Psoas muscle (tissue), 8 donors: ENCODE results near the gene ALPK3. TPM values are rescaled to one million over a fixed set of nuclear protein-coding genes. Genes with fewer than 3 reads are reported as not detected.

Source experiments
- ATAC-seq, 4 donors: fragments of 200-7000 bp; cut with Tn5 transposase; one replicate each; pipeline ENCODE4 v1.9.1; 2020; ENCODE audit warnings: moderate library complexity in 3 of 4, mild to moderate bottlenecking in 2 of 4
- DNase-seq, 2 donors: peaks; one replicate each; pipeline ENCODE4 v3.0.0-alpha.2; 2020
- H3K27ac ChIP-seq: fragments of 200-600 bp; one replicate; pipeline ENCODE4 v1.8.0; 2022
- H3K27me3 ChIP-seq, 3 donors: fragments of 200-600 bp in 1 of 3; one replicate each; pipeline versions ENCODE4 v1.6.1 to v1.8.0; 2013 to 2022; ENCODE audit warnings: low read length in 2 of 3, mild to moderate bottlenecking in 2 of 3, moderate library complexity in 1 of 3; ENCODE audit not compliant: insufficient read depth in 3 of 3
- H3K36me3 ChIP-seq, 2 donors: fragments of 200-600 bp in 1 of 2; one replicate each; pipeline versions ENCODE4 v1.6.1 to v1.8.0; 2013 to 2022; ENCODE audit warnings: low read depth in 1 of 2, mild to moderate bottlenecking in 1 of 2, moderate library complexity in 1 of 2; ENCODE audit not compliant: insufficient read depth in 1 of 2
- H3K4me1 ChIP-seq: fragments of 200-600 bp; one replicate; pipeline ENCODE4 v1.8.0; 2022
- H3K4me3 ChIP-seq: fragments of 200-600 bp; one replicate; pipeline ENCODE4 v1.8.0; 2022; ENCODE audit warnings: mild to moderate bottlenecking
- H3K9me3 ChIP-seq: fragments of 200-600 bp; one replicate; pipeline ENCODE4 v1.8.0; 2022
- CTCF ChIP-seq: fragments of 200-600 bp; IDR thresholded peaks from one replicate; pipeline ENCODE4 v1.8.0; 2022; ENCODE audit warnings: antibody characterized with exemption
- WGBS, 3 donors: extraction: QIAGEN DNeasy Blood & Tissue Kit; methylation state at CpG; one replicate each; pipeline versions ENCODE4 v1.1.6 to v1.1.7; 2013; 5-methylcytosine and 5-hydroxymethylcytosine counted together
- intact Hi-C, 2 donors: fragments of 100-400 bp; cut with DNase I; formaldehyde crosslinking; loops; one replicate each; pipeline versions ENCODE4 v1.11.0 to v1.14.2; 2022
- polyA plus RNA-seq, 3 donors: library from polyadenylated mRNA; stranded (reverse); fragments of 200-250 nt; gene quantifications; one replicate each; pipeline ENCODE4 v1.2.3, GENCODE V29; 2013
- total RNA-seq, 4 donors: library from RNA; stranded (reverse); fragmentation: NEBNext Ultra II Directional in 2 of 4; extraction: Animal tissue kit (Norgen Biotek cat#: 25700) in 2 of 4; gene quantifications; one replicate each; pipeline versions ENCODE4 v1.2.1 to v1.2.4, GENCODE V29; 2021 to 2023
- donor health status: healthy with polysubstance abuse.
- donor health status: DM: no; HTN: no; CAD: no; lungs with moderate emphysema.
- donor health status: Bipolar disorder and iron deficiency.
- donor health status: healthy.
- donor health status: DM: yes; HTN: yes; CAD: no.
- donor health status: DM: no; HTN: no; CAD: no.
- donor health status: DM: no; HTN: no; CAD: no.
- donor health status: DM: yes; HTN: yes; CAD: no.

ALPK3 gene
- total and polyA plus RNA-seq, 7 donors, result 75.7 to 461 (median 245) TPM

GRCh38 chr15:84910928-84911623 lies 93.9 kb downstream of the ALPK3 start:
- Histone ChIP-seq H3K9me3 (no peaks in the 10 kb centered on the region), H3K36me3 (no peaks in the 10 kb centered on the region), H3K4me1 (peaks cover 56% of the 10 kb centered on the region), H3K27ac (peak overlapping the region; percentile 86), H3K4me3 (no peak overlapping the region), H3K27me3 (no peaks in the 10 kb centered on the region)
- TF ChIP-seq CTCF, result no peak
- DNase-seq (peak; percentile 37 to 59), ATAC-seq (peak in 1 of 4 donors; percentile 18)
- WGBS, 3 donors, result 65 to 92% (median 70%) methylated on average over 17 of the region's 17 CpGs
- intact Hi-C loops, result loop anchor here in 1 of 2 donors (5.0 kb wide), 1 partner anchor 69 kb away; no protein-coding TSS in a partner anchor

- Histone ChIP-seq H3K36me3 (no peaks in the 10 kb centered on the region), H3K27me3 (no peaks in the 10 kb centered on the region), H3K4me3 (no peak overlapping the region), H3K27ac (peak overlapping the region; percentile 86), H3K4me1 (peaks cover 56% of the 10 kb centered on the region), H3K9me3 (no peaks in the 10 kb centered on the region)
- TF ChIP-seq CTCF, result no peak
- DNase-seq, result peak; percentile 91 to 95
- ATAC-seq, result peak; percentile 82 to 89 (median 86)
- WGBS, 3 donors, result 15 to 23% (median 17%) methylated on average over 6 of the region's 6 CpGs
- intact Hi-C loops, result loop anchor here in 1 of 2 donors (5.0 kb wide), 1 partner anchor 70 kb away; no protein-coding TSS in a partner anchor
Measured at GRCh38 chr15:84911879-84912660, 94.9 kb downstream of the ALPK3 start.

GRCh38 chr15:84913360-84913723 lies 96.2 kb downstream of the ALPK3 start:
- Histone ChIP-seq H3K27me3 (no peaks in the 10 kb centered on the region), H3K4me3 (no peak overlapping the region), H3K36me3 (no peaks in the 10 kb centered on the region), H3K9me3 (no peaks in the 10 kb centered on the region), H3K27ac (peak overlapping the region; percentile 86), H3K4me1 (peaks cover 56% of the 10 kb centered on the region)
- no peak for TF ChIP-seq CTCF
- ATAC-seq, result no peak
- WGBS, 3 donors, result 43 to 76% (median 53%) methylated on average over 2 of the region's 2 CpGs
- DNase-seq, result no peak
- intact Hi-C loops, result loop anchor here in 1 of 2 donors (5.0 kb wide), 1 partner anchor 71 kb away; no protein-coding TSS in a partner anchor

GRCh38 chr15:84914351-84914750 lies 97.2 kb downstream of the ALPK3 start:
- Histone ChIP-seq H3K27me3 (no peaks in the 10 kb centered on the region), H3K27ac (peak overlapping the region; percentile 86), H3K9me3 (no peaks in the 10 kb centered on the region), H3K4me1 (peaks cover 56% of the 10 kb centered on the region), H3K36me3 (no peaks in the 10 kb centered on the region), H3K4me3 (no peak overlapping the region)
- no peak for TF ChIP-seq CTCF
- DNase-seq (no peak), ATAC-seq (no peak)
- 24 to 58% (median 32%) methylated on average over 5 of the region's 5 CpGs for WGBS, 3 donors
- intact Hi-C loops, result loop anchor here in 1 of 2 donors (5.0 kb wide), 1 partner anchor 72 kb away; no protein-coding TSS in a partner anchor
